Suppressor macrophage treated with lipopolysaccharide for 4 hours (primary cell): ENCODE results near the gene ABLIM1.

Experiments
- DNase-seq: peaks from one replicate; pipeline ENCODE4 v3.0.0-alpha.2; 2020

The ABLIM1 gene

GRCh38 chr10:114401195-114401791 lies 256.8 kb downstream of the ABLIM1 start:
- no peak for DNase-seq

- DNase-seq = no peak
Observed at GRCh38 chr10:114400091-114400490, 258.0 kb downstream of the ABLIM1 start.

- no peak for DNase-seq
Observed at GRCh38 chr10:114399576-114399975, 258.5 kb downstream of the ABLIM1 start.

- DNase-seq = no peak
Observed at GRCh38 chr10:114398587-114399331, 259.3 kb downstream of the ABLIM1 start.

- no peak for DNase-seq
Observed at GRCh38 chr10:114397651-114398145, 260.4 kb downstream of the ABLIM1 start.

- no peak for DNase-seq
Observed at GRCh38 chr10:114396464-114396863, 261.6 kb downstream of the ABLIM1 start.

GRCh38 chr10:114395366-114396022 lies 262.6 kb downstream of the ABLIM1 start:
- no peak for DNase-seq

- DNase-seq = no peak
Observed at GRCh38 chr10:114394531-114394930, 263.5 kb downstream of the ABLIM1 start.

- no peak for DNase-seq
Observed at GRCh38 chr10:114393886-114394285, 264.2 kb downstream of the ABLIM1 start.

- DNase-seq = no peak
Observed at GRCh38 chr10:114393482-114393881, 264.6 kb downstream of the ABLIM1 start.

- no peak for DNase-seq
Observed at GRCh38 chr10:114392112-114392835, 265.8 kb downstream of the ABLIM1 start.

- DNase-seq = no peak
Observed at GRCh38 chr10:114391599-114391998, 266.5 kb downstream of the ABLIM1 start.

GRCh38 chr10:114389426-114389825 lies 268.6 kb downstream of the ABLIM1 start:
- DNase-seq = no peak

- no peak for DNase-seq
Observed at GRCh38 chr10:114388275-114388674, 269.8 kb downstream of the ABLIM1 start.

- no peak for DNase-seq
Observed at GRCh38 chr10:114387784-114388183, 270.3 kb downstream of the ABLIM1 start.

- DNase-seq = no peak
Observed at GRCh38 chr10:114386452-114386851, 271.6 kb downstream of the ABLIM1 start.

GRCh38 chr10:114385557-114385956 lies 272.5 kb downstream of the ABLIM1 start:
- DNase-seq = no peak

- no peak for DNase-seq
Observed at GRCh38 chr10:114384601-114385000, 273.5 kb downstream of the ABLIM1 start.

- DNase-seq = no peak
Observed at GRCh38 chr10:114384181-114384580, 273.9 kb downstream of the ABLIM1 start.
